DLD1 (cell line): ENCODE results near the gene TAF11L13.
"Not testable (repeated sequence)": the region's sequence is repeated elsewhere in the genome, so short reads cannot be mapped to it uniquely, and the experiment has no call there.

ENCODE experiments used
- in situ Hi-C: cut with HindIII; loops from 2 replicates; pipeline ENCODE4 v1.10.0; 2017; ENCODE audit warnings: low sequenced_read_pairs

Gene TAF11L13

DNA sequence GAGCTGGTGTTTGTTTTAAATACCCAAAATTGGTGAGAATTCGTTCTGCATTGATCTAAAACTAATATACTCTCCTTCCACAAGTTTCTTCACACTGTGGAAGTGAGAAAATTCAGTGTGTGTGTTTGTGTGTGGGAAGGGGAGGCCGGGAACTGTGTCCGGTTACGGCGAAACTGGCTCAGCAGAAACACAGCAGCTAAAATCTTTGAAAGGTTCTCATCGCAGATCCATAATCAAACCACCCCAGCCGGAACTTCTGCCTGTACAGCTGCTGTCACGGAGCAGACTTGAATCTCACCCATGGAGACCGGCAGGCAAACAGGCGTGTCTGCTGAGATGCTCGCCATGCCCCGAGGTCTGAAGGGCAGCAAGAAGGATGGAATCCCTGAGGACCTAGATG is at the start of gene TAF11L13:
TSS of gene TAF11L13 (plus strand) at position 301 of the 400 bp plus-strand sequence.
- in situ Hi-C loops, result not testable (repeated sequence)

- in situ Hi-C loops, result not testable (repeated sequence)
Measured at GRCh38 chr5:17585658-17586057, 46.2 kb upstream of the TAF11L13 start, which contains the start of gene TAF11L7. TAF11L7 (minus strand) TSS chr5:17585758.

DNA sequence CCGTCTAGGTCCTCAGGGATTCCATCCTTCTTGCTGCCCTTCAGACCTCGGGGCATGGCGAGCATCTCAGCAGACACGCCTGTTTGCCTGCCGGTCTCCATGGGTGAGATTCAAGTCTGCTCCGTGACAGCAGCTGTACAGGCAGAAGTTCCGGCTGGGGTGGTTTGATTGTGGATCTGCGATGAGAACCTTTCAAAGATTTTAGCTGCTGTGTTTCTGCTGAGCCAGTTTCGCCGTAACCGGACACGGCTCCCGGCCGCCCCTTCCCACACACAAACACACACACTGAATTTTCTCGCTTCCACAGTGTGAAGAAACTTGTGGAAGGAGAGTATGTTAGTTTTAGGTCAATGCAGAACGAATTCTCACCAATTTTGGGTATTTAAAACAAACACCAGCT is 41.0 kb upstream of the TAF11L13 start, which contains the start of gene TAF11L8:
TSS of gene TAF11L8 (minus strand) at position 101 of the 400 bp plus-strand sequence.
- in situ Hi-C loops, result not testable (repeated sequence)

DNA sequence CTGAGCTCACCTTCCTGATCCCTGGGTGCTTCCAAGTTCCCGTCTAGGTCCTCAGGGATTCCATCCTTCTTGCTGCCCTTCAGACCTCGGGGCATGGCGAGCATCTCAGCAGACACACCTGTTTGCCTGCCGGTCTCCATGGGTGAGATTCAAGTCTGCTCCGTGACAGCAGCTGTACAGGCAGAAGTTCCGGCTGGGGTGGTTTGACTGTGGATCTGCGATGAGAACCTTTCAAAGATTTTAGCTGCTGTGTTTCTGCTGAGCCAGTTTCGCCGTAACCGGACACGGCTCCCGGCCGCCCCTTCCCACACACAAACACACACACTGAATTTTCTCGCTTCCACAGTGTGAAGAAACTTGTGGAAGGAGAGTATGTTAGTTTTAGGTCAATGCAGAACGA is 37.6 kb upstream of the TAF11L13 start, which contains the start of gene TAF11L9:
TSS of gene TAF11L9 (minus strand) at position 140 of the 400 bp plus-strand sequence.
- in situ Hi-C loops, result not testable (repeated sequence)

GRCh38 chr5:17597728-17598127 is 34.2 kb upstream of the TAF11L13 start, which contains the start of gene TAF11L10:
TAF11L10 (minus strand) TSS chr5:17597828.
- in situ Hi-C loops, result not testable (repeated sequence)

DNA sequence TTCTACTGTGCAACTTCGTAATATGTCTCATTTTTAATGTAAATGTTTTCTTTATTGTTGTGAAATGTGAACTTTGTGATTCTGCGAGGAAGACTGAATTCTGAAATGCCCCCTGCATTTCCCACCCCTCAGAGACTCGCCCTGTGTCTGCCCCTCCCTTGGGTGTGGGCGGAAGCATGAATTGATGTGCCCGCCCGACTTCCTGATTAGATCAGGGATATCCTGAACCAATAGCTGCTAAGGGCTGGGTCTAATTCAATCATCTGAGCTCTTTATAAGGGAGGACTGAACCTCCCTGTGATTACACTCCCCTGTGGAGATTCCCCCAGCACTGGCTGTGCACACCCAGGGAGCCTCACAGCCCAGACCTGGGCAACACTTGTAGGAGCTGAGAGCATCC is 28.0 kb upstream of the TAF11L13 start, which contains the start of gene TAF11L11:
TSS of gene TAF11L11 (plus strand) at position 304 of the 400 bp plus-strand sequence.
- in situ Hi-C loops, result not testable (repeated sequence)

GRCh38 chr5:17604951-17605350 is 26.9 kb upstream of the TAF11L13 start:
- in situ Hi-C loops, result no loop called here

- in situ Hi-C loops, result not testable (repeated sequence)
Measured at GRCh38 chr5:17607461-17607860, 24.4 kb upstream of the TAF11L13 start.

DNA sequence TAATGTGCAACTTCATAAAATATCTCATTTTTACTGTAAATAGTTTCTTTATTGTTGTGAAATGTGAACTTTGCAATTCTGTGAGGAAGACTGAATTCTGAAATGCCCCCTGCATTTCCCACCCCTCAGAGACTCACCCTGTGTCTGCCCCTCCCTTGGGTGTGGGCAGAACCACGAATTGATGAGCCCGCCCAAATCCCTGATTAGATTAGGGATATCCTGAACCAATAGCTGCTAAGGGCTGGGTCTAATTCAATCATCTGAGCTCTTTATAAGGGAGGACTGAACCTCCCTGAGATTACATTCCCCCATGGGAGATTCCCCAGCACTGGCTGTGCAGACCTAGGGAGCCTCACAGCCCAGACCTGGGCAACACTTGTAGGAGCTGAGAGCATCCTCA is 21.8 kb upstream of the TAF11L13 start, which contains the start of gene TAF11L12:
TSS of gene TAF11L12 (plus strand) at position 301 of the 400 bp plus-strand sequence.
- in situ Hi-C loops, result not testable (repeated sequence)

DNA sequence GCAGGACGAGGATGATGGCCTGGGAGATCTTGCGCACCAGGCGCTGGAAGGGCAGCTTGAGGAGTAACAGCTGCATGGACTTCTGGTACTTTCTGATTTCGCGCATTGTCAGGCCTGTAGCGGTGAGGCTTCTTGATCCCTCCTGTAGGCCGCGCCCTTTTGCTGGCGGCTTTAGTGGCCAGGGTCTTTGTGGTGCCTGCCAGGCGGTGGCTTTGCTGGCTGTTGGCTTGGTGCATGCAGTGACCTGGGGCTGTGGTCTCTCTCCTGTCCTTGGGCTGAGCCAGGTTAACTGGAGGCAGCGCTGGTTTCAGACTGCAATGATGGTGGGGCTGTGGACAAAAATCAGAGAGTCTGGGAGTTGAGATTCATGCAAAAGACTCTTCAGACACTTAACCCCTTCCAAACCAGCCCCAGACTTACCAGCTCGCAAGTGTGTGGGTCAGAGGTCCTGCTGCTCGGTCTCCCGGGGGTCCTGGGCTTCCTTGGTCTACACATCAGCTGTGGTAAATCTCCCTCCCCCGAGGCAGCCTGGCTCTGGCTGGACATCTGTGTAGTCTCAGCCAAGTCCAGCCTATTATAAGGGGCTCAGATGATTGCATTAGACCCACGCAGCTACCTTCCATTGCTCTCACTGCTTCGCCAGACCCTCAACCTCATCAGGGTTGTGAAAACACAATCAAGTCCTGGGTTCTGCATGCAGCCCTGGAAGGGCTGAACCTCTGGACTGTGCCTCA is 16.8 kb upstream of the TAF11L13 start:
- in situ Hi-C loops, result no loop called here

- in situ Hi-C loops, result no loop called here
Measured at GRCh38 chr5:17619354-17619753, 12.5 kb upstream of the TAF11L13 start.

GRCh38 chr5:17620627-17621026 is 11.3 kb upstream of the TAF11L13 start:
- in situ Hi-C loops, result no loop called here

GRCh38 chr5:17625686-17626085 is 6.2 kb upstream of the TAF11L13 start:
- in situ Hi-C loops, result no loop called here

DNA sequence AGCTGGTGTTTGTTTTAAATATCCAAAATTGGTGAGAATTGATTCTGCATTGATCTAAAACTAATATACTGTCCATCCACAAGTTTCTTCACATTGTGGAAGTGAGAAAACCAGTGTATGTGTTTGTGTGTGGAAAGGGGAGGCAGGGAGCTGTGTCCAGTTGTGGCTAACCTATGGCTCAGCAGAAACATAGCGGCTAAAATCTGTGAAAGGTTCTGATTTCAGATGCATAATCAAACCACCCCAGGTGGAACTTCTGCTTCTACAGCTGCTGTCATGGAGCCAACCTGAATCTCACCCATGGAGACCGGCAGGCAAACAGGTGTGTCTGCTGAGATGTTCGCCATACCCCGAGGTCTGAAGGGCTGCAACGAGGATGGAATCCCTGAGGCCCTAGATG is 2.3 kb downstream of the TAF11L13 start, which contains the start of gene TAF11L14:
TSS of gene TAF11L14 (plus strand) at position 301 of the 400 bp plus-strand sequence.
- in situ Hi-C loops, result no loop called here

GRCh38 chr5:17649232-17649631 is 17.3 kb downstream of the TAF11L13 start:
- in situ Hi-C loops, result not testable (repeated sequence)

GRCh38 chr5:17655201-17655759 is 23.4 kb downstream of the TAF11L13 start:
- in situ Hi-C loops, result not testable (repeated sequence)

GRCh38 chr5:17655921-17656320 is 24.0 kb downstream of the TAF11L13 start:
- in situ Hi-C loops, result no loop called here

DNA sequence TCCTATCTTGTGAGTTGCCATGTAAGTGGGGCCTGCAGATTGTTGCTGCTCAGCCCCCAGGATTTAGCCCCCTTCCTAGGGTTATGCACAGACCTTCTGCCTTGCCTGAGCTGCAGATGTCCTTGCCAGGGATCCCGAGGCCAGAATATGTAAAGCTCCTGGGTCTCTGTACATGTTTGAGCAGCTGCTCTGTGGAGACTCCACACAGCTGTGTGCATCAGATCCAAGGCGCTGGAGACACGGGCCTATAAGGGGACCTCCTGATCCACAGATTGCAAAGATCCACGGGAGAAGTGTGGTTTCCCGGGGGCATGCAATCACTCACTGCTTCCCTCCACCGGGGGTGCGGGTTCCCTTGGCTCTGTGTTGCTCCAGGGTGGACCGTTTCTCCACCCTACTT is 31.3 kb downstream of the TAF11L13 start:
- in situ Hi-C loops, result no loop called here

GRCh38 chr5:17665836-17666235 is 33.9 kb downstream of the TAF11L13 start:
- in situ Hi-C loops, result no loop called here

GRCh38 chr5:17666726-17667235 is 34.9 kb downstream of the TAF11L13 start:
- in situ Hi-C loops, result no loop called here

- in situ Hi-C loops, result no loop called here
Measured at GRCh38 chr5:17670353-17670752, 38.5 kb downstream of the TAF11L13 start.
